Activated naive CD4-positive, alpha-beta T cell treated with anti-CD3 and anti-CD28 coated beads, Interleukin-2, amount 10 ng/mL, durations not matched to agents 7 days and 5 days (primary cell): Measurements from ENCODE around the gene KRT73.

Source experiments
- CTCF ChIA-PET: fragments of 350-600 bp; sonication (Branson Sonifier 250); formaldehyde crosslinking; loops from one replicate; lab custom pipeline; 2021; ENCODE audit warnings: antibody characterized with exemption; lab: Charles Lee
- DNase-seq: peaks from one replicate; pipeline ENCODE4 v3.0.0-alpha.2; 2020
- H3K27ac Mint-ChIP-seq: one replicate; pipeline ENCODE4 v1.8.0; 2021; ENCODE audit warnings: mild to moderate bottlenecking, moderate library complexity, mixed read lengths
- H3K27me3 Mint-ChIP-seq: one replicate; pipeline ENCODE4 v1.8.0; 2021; ENCODE audit warnings: mild to moderate bottlenecking, mixed read lengths
- H3K36me3 Mint-ChIP-seq: one replicate; pipeline ENCODE4 v1.8.0; 2021; ENCODE audit warnings: mixed read lengths
- H3K4me1 Mint-ChIP-seq: one replicate; pipeline ENCODE4 v1.8.0; 2021; ENCODE audit warnings: mixed read lengths
- H3K4me3 Mint-ChIP-seq: one replicate; pipeline ENCODE4 v1.8.0; 2021; ENCODE audit warnings: mild to moderate bottlenecking, moderate library complexity, mixed read lengths
- H3K9me3 Mint-ChIP-seq: one replicate; pipeline ENCODE4 v1.8.0; 2021; ENCODE audit warnings: mixed read lengths

KRT73 gene

GRCh38 chr12:52627395-52628110, 9.2 kb upstream of the KRT73 start:
- Mint-ChIP-seq H3K27me3 (no peaks in the 10 kb centered on the region), H3K27ac (no peak overlapping the region), H3K4me1 (peaks cover 48% of the 10 kb centered on the region), H3K36me3 (peaks cover 3% of the 10 kb centered on the region), H3K4me3 (no peak overlapping the region), H3K9me3 (no peaks in the 10 kb centered on the region)
- DNase-seq: no peak
- CTCF ChIA-PET: interaction anchor here (0.7 kb wide), 1 partner anchor 236 kb away, joined by 3 read pairs; no protein-coding TSS in a partner anchor

- peaks cover 3% of the 10 kb centered on the region for H3K36me3 Mint-ChIP-seq
- CTCF ChIA-PET: no interaction called here
- H3K4me1 Mint-ChIP-seq: peaks cover 16% of the 10 kb centered on the region
- H3K27me3 Mint-ChIP-seq: peaks cover under 1% of the 10 kb centered on the region
- no peak for DNase-seq
- H3K4me3 Mint-ChIP-seq: no peak overlapping the region
- H3K27ac Mint-ChIP-seq: no peak overlapping the region
- no peaks in the 10 kb centered on the region for H3K9me3 Mint-ChIP-seq
These were observed 4.0 kb upstream of the KRT73 start for GRCh38 chr12:52622349-52622748.

GRCh38 chr12:52618866-52619265, 507 bp upstream of the KRT73 start:
- Mint-ChIP-seq H3K27me3 (peaks cover 4% of the 10 kb centered on the region), H3K4me1 (peaks cover 37% of the 10 kb centered on the region), H3K36me3 (peaks cover 3% of the 10 kb centered on the region), H3K27ac (no peak overlapping the region), H3K4me3 (no peak overlapping the region), H3K9me3 (no peaks in the 10 kb centered on the region)
- DNase-seq: peak; percentile 8
- CTCF ChIA-PET: interaction anchor here (0.9 to 1.1 kb wide), 2 partner anchors 9 to 261 kb away, joined by 3 read pairs; no protein-coding TSS in a partner anchor

GRCh38 chr12:52617403-52617785, 965 bp downstream of the KRT73 start:
- no peak for DNase-seq
- H3K4me1 Mint-ChIP-seq: peaks cover 51% of the 10 kb centered on the region
- H3K27ac Mint-ChIP-seq: no peak overlapping the region
- H3K36me3 Mint-ChIP-seq: no peaks in the 10 kb centered on the region
- peaks cover 4% of the 10 kb centered on the region for H3K27me3 Mint-ChIP-seq
- CTCF ChIA-PET: interaction anchor here (0.6 kb wide), 1 partner anchor 245 kb away, joined by 3 read pairs; no protein-coding TSS in a partner anchor
- no peak overlapping the region for H3K4me3 Mint-ChIP-seq
- no peaks in the 10 kb centered on the region for H3K9me3 Mint-ChIP-seq

- CTCF ChIA-PET: no interaction called here
- Mint-ChIP-seq H3K27me3 (peaks cover 4% of the 10 kb centered on the region), H3K36me3 (no peaks in the 10 kb centered on the region), H3K4me3 (no peak overlapping the region), H3K9me3 (no peaks in the 10 kb centered on the region), H3K4me1 (peaks cover 56% of the 10 kb centered on the region), H3K27ac (no peak overlapping the region)
- no peak for DNase-seq
These were observed 1.5 kb downstream of the KRT73 start for GRCh38 chr12:52616680-52617402.

- H3K9me3 Mint-ChIP-seq: no peaks in the 10 kb centered on the region
- H3K27me3 Mint-ChIP-seq: peaks cover 4% of the 10 kb centered on the region
- peaks cover 64% of the 10 kb centered on the region for H3K4me1 Mint-ChIP-seq
- CTCF ChIA-PET: no interaction called here
- H3K27ac Mint-ChIP-seq: peak overlapping the region; percentile 74
- H3K36me3 Mint-ChIP-seq: no peaks in the 10 kb centered on the region
- no peak for DNase-seq
- no peak overlapping the region for H3K4me3 Mint-ChIP-seq
These were observed 2.4 kb downstream of the KRT73 start for GRCh38 chr12:52615912-52616311.

GRCh38 chr12:52615208-52615868, 3.0 kb downstream of the KRT73 start:
- Mint-ChIP-seq H3K27ac (peak overlapping the region; percentile 11), H3K4me3 (no peak overlapping the region), H3K4me1 (peaks cover 66% of the 10 kb centered on the region), H3K27me3 (peaks cover 7% of the 10 kb centered on the region), H3K9me3 (no peaks in the 10 kb centered on the region), H3K36me3 (no peaks in the 10 kb centered on the region)
- DNase-seq: no peak
- CTCF ChIA-PET: no interaction called here

- H3K4me1 Mint-ChIP-seq: peaks cover 73% of the 10 kb centered on the region
- no peaks in the 10 kb centered on the region for H3K36me3 Mint-ChIP-seq
- H3K9me3 Mint-ChIP-seq: no peaks in the 10 kb centered on the region
- H3K4me3 Mint-ChIP-seq: no peak overlapping the region
- DNase-seq: peak; percentile 19
- CTCF ChIA-PET: no interaction called here
- peak overlapping the region; percentile 38 for H3K27ac Mint-ChIP-seq
- H3K27me3 Mint-ChIP-seq: peaks cover 7% of the 10 kb centered on the region
These were observed 3.8 kb downstream of the KRT73 start for GRCh38 chr12:52614381-52615207.

- CTCF ChIA-PET: interaction anchor here (1.5 kb wide), 1 partner anchor 27 kb away, joined by 3 read pairs; no protein-coding TSS in a partner anchor
- H3K36me3 Mint-ChIP-seq: no peaks in the 10 kb centered on the region
- peaks cover 84% of the 10 kb centered on the region for H3K4me1 Mint-ChIP-seq
- no peaks in the 10 kb centered on the region for H3K9me3 Mint-ChIP-seq
- DNase-seq: peak; percentile 18
- peaks cover 7% of the 10 kb centered on the region for H3K27me3 Mint-ChIP-seq
- H3K4me3 Mint-ChIP-seq: no peak overlapping the region
- H3K27ac Mint-ChIP-seq: no peak overlapping the region
These were observed 4.9 kb downstream of the KRT73 start for GRCh38 chr12:52613384-52614030.

- H3K4me3 Mint-ChIP-seq: no peak overlapping the region
- no peak overlapping the region for H3K27ac Mint-ChIP-seq
- H3K9me3 Mint-ChIP-seq: no peaks in the 10 kb centered on the region
- CTCF ChIA-PET: interaction anchor here (0.7 to 1.5 kb wide), 3 partner anchors 26 to 267 kb away, joined by 3 to 4 read pairs (median 3); no protein-coding TSS in a partner anchor
- peak; percentile 21 for DNase-seq
- H3K36me3 Mint-ChIP-seq: no peaks in the 10 kb centered on the region
- peaks cover 88% of the 10 kb centered on the region for H3K4me1 Mint-ChIP-seq
- peaks cover 7% of the 10 kb centered on the region for H3K27me3 Mint-ChIP-seq
These were observed 5.7 kb downstream of the KRT73 start for GRCh38 chr12:52612431-52613383.

- peaks cover 3% of the 10 kb centered on the region for H3K27me3 Mint-ChIP-seq
- H3K36me3 Mint-ChIP-seq: no peaks in the 10 kb centered on the region
- CTCF ChIA-PET: interaction anchor here (1.0 to 1.5 kb wide), 7 partner anchors 8 to 1146 kb away, joined by 3 to 6 read pairs (median 3); no protein-coding TSS in a partner anchor
- H3K4me1 Mint-ChIP-seq: peaks cover 86% of the 10 kb centered on the region
- peak overlapping the region; percentile 90 for H3K27ac Mint-ChIP-seq
- peak; percentile 3 for DNase-seq
- peak overlapping the region; percentile 36 for H3K4me3 Mint-ChIP-seq
- H3K9me3 Mint-ChIP-seq: no peaks in the 10 kb centered on the region
These were observed 7.3 kb downstream of the KRT73 start for GRCh38 chr12:52611080-52611468.
